ENCODE data around the gene RASD2.

Gene RASD2

GRCh38 chr22:35593891-35594470, 53.4 kb downstream of the RASD2 start:
- no peak for TF ChIP-seq POLR2A (IDR thresholded peaks at IDR 0.05; ENCODE audit: low read depth, low read length)
- no peak for TF ChIP-seq TAF1 (IDR thresholded peaks at IDR 0.05; ENCODE audit: low read depth, low read length)
- TF ChIP-seq SPI1 (IDR thresholded peaks at IDR 0.05; ENCODE audit: low read depth, low read length): no peak
- TF ChIP-seq PAX5 (IDR thresholded peaks at IDR 0.05; ENCODE audit: insufficient read depth, low read length, severe bottlenecking): no peak
- TF ChIP-seq POLR2AphosphoS5 (IDR thresholded peaks at IDR 0.05; ENCODE audit: low read depth, low read length): no peak
- TF ChIP-seq POU2F2 (IDR thresholded peaks at IDR 0.05; ENCODE audit: low read depth, low read length): no peak
- FAIRE-seq: no peak
- DNase-seq (ENCODE audit: insufficient read length, low spot score): no peak

GRCh38 chr22:35594686-35595085, 54.1 kb downstream of the RASD2 start:
- no peak for FAIRE-seq
- no peak for DNase-seq (ENCODE audit: insufficient read length, low spot score)
- TF ChIP-seq POU2F2 (IDR thresholded peaks at IDR 0.05; ENCODE audit: low read depth, low read length): no peak
- no peak for TF ChIP-seq PAX5 (IDR thresholded peaks at IDR 0.05; ENCODE audit: insufficient read depth, low read length, severe bottlenecking)
- no peak for TF ChIP-seq TAF1 (IDR thresholded peaks at IDR 0.05; ENCODE audit: low read depth, low read length)
- no peak for TF ChIP-seq POLR2AphosphoS5 (IDR thresholded peaks at IDR 0.05; ENCODE audit: low read depth, low read length)
- TF ChIP-seq POLR2A (IDR thresholded peaks at IDR 0.05; ENCODE audit: low read depth, low read length): no peak
- TF ChIP-seq SPI1 (IDR thresholded peaks at IDR 0.05; ENCODE audit: low read depth, low read length): no peak

- DNase-seq (ENCODE audit: insufficient read length, low spot score) (no peak), FAIRE-seq (no peak)
- TF ChIP-seq SPI1 (IDR thresholded peaks at IDR 0.05; ENCODE audit: low read depth, low read length) (no peak), POLR2AphosphoS5 (IDR thresholded peaks at IDR 0.05; ENCODE audit: low read depth, low read length) (no peak), POLR2A (IDR thresholded peaks at IDR 0.05; ENCODE audit: low read depth, low read length) (no peak), PAX5 (IDR thresholded peaks at IDR 0.05; ENCODE audit: insufficient read depth, low read length, severe bottlenecking) (no peak), POU2F2 (IDR thresholded peaks at IDR 0.05; ENCODE audit: low read depth, low read length) (no peak), TAF1 (IDR thresholded peaks at IDR 0.05; ENCODE audit: low read depth, low read length) (no peak)
Observed at GRCh38 chr22:35596821-35597220, 56.2 kb downstream of the RASD2 start.

GRCh38 chr22:35597692-35598395, 57.2 kb downstream of the RASD2 start:
- no peak for FAIRE-seq
- no peak for TF ChIP-seq PAX5 (IDR thresholded peaks at IDR 0.05; ENCODE audit: insufficient read depth, low read length, severe bottlenecking)
- no peak for TF ChIP-seq POU2F2 (IDR thresholded peaks at IDR 0.05; ENCODE audit: low read depth, low read length)
- TF ChIP-seq POLR2AphosphoS5 (IDR thresholded peaks at IDR 0.05; ENCODE audit: low read depth, low read length): no peak
- TF ChIP-seq SPI1 (IDR thresholded peaks at IDR 0.05; ENCODE audit: low read depth, low read length): no peak
- TF ChIP-seq TAF1 (IDR thresholded peaks at IDR 0.05; ENCODE audit: low read depth, low read length): no peak
- no peak for TF ChIP-seq POLR2A (IDR thresholded peaks at IDR 0.05; ENCODE audit: low read depth, low read length)
- no peak for DNase-seq (ENCODE audit: insufficient read length, low spot score)

- no peak for FAIRE-seq
- no peak for DNase-seq (ENCODE audit: insufficient read length, low spot score)
- TF ChIP-seq POLR2AphosphoS5 (IDR thresholded peaks at IDR 0.05; ENCODE audit: low read depth, low read length) (no peak), PAX5 (IDR thresholded peaks at IDR 0.05; ENCODE audit: insufficient read depth, low read length, severe bottlenecking) (no peak), SPI1 (IDR thresholded peaks at IDR 0.05; ENCODE audit: low read depth, low read length) (no peak), POLR2A (IDR thresholded peaks at IDR 0.05; ENCODE audit: low read depth, low read length) (no peak), TAF1 (IDR thresholded peaks at IDR 0.05; ENCODE audit: low read depth, low read length) (no peak), POU2F2 (IDR thresholded peaks at IDR 0.05; ENCODE audit: low read depth, low read length) (no peak)
Observed at GRCh38 chr22:35598396-35598710, 57.7 kb downstream of the RASD2 start.

- FAIRE-seq (no peak), DNase-seq (ENCODE audit: insufficient read length, low spot score) (no peak)
- TF ChIP-seq PAX5 (IDR thresholded peaks at IDR 0.05; ENCODE audit: insufficient read depth, low read length, severe bottlenecking): no peak
- TF ChIP-seq TAF1 (IDR thresholded peaks at IDR 0.05; ENCODE audit: low read depth, low read length): no peak
- TF ChIP-seq SPI1 (IDR thresholded peaks at IDR 0.05; ENCODE audit: low read depth, low read length): no peak
- no peak for TF ChIP-seq POLR2A (IDR thresholded peaks at IDR 0.05; ENCODE audit: low read depth, low read length)
Observed at GRCh38 chr22:35599364-35599763, 58.7 kb downstream of the RASD2 start.

GRCh38 chr22:35600476-35600875, 59.8 kb downstream of the RASD2 start:
- DNase-seq (ENCODE audit: insufficient read length, low spot score): no peak
- no peak for TF ChIP-seq POLR2AphosphoS5 (IDR thresholded peaks at IDR 0.05; ENCODE audit: low read depth, low read length)
- no peak for TF ChIP-seq POU2F2 (IDR thresholded peaks at IDR 0.05; ENCODE audit: low read depth, low read length)
- TF ChIP-seq POLR2A (IDR thresholded peaks at IDR 0.05; ENCODE audit: low read depth, low read length): no peak
- TF ChIP-seq SPI1 (IDR thresholded peaks at IDR 0.05; ENCODE audit: low read depth, low read length): no peak
- TF ChIP-seq TAF1 (IDR thresholded peaks at IDR 0.05; ENCODE audit: low read depth, low read length): no peak
- no peak for TF ChIP-seq PAX5 (IDR thresholded peaks at IDR 0.05; ENCODE audit: insufficient read depth, low read length, severe bottlenecking)
- FAIRE-seq: no peak

- TF ChIP-seq POLR2AphosphoS5 (IDR thresholded peaks at IDR 0.05; ENCODE audit: low read depth, low read length) (no peak), PAX5 (IDR thresholded peaks at IDR 0.05; ENCODE audit: insufficient read depth, low read length, severe bottlenecking) (no peak), SPI1 (IDR thresholded peaks at IDR 0.05; ENCODE audit: low read depth, low read length) (no peak), TAF1 (IDR thresholded peaks at IDR 0.05; ENCODE audit: low read depth, low read length) (no peak), POU2F2 (IDR thresholded peaks at IDR 0.05; ENCODE audit: low read depth, low read length) (no peak), POLR2A (IDR thresholded peaks at IDR 0.05; ENCODE audit: low read depth, low read length) (no peak)
- FAIRE-seq (no peak), DNase-seq (ENCODE audit: insufficient read length, low spot score) (no peak)
Observed at GRCh38 chr22:35601013-35601580, 60.5 kb downstream of the RASD2 start.

GRCh38 chr22:35601743-35602615, 61.3 kb downstream of the RASD2 start:
- DNase-seq (ENCODE audit: insufficient read length, low spot score): no peak
- peak; percentile 86 for FAIRE-seq
- TF ChIP-seq POLR2A (IDR thresholded peaks at IDR 0.05; ENCODE audit: low read depth, low read length) (no peak), SPI1 (IDR thresholded peaks at IDR 0.05; ENCODE audit: low read depth, low read length) (no peak), POLR2AphosphoS5 (IDR thresholded peaks at IDR 0.05; ENCODE audit: low read depth, low read length) (no peak), POU2F2 (IDR thresholded peaks at IDR 0.05; ENCODE audit: low read depth, low read length) (no peak), TAF1 (IDR thresholded peaks at IDR 0.05; ENCODE audit: low read depth, low read length) (no peak), PAX5 (IDR thresholded peaks at IDR 0.05; ENCODE audit: insufficient read depth, low read length, severe bottlenecking) (no peak)
